HepG2 (cell line): Measurements from ENCODE around the gene TCF7L2. TPM values are rescaled to one million over a fixed set of nuclear protein-coding genes. Genes with fewer than 3 reads are reported as not detected.

Experiments
- ATAC-seq: fragments of 200-7000 bp; cut with Tn5 transposase; 3 replicates; pipeline ENCODE4 v1.9.1; 2020; ENCODE audit warnings: mild to moderate bottlenecking, moderate library complexity
- BruUV-seq: library from RNA; stranded (reverse); fragments of 400-500 nt; replicated peaks from 2 replicates; lab custom pipeline; 2021; lab: Mats Ljungman, UMichigan
- CTCF ChIA-PET: fragments of 300-600 bp; formaldehyde crosslinking; extraction: SDS; loops from one replicate; lab custom pipeline; 2021; ENCODE audit warnings: low total read pairs, inconsistent platforms, low intra/inter-chr PET ratio; lab: Yijun Ruan, JAX
- POLR2A ChIA-PET: fragments of 350-600 bp; sonication (Branson Sonifier 250); formaldehyde crosslinking; loops from one replicate; lab custom pipeline; 2020; ENCODE audit warnings: antibody characterized with exemption, inconsistent platforms; lab: Yijun Ruan, JAX
- DNase-seq: peaks from one replicate; pipeline ENCODE4 v3.0.0-alpha.2; 2015; ENCODE audit warnings: low spot score
- FAIRE-seq: peaks from 3 replicates; lab custom pipeline; 2011; peaks lifted over from hg19 to GRCh38; lab: Jason Lieb, UNC
- H2AFZ ChIP-seq: one replicate; pipeline ENCODE4 v1.6.1; 2011; ENCODE audit warnings: low read length, inconsistent platforms
- H3K27ac ChIP-seq: fragments of 300-600 bp; 3 replicates; pipeline ENCODE4 v1.8.0; 2011; ENCODE audit warnings: mixed run types, mild to moderate bottlenecking, mixed read lengths, low read length, inconsistent platforms; ENCODE audit not compliant: insufficient read depth; ENCODE audit errors: extremely low read length
- H3K27me3 ChIP-seq, 2 experiments: fragments of 200-600 bp in 1 of 2; 2 replicates in 1 of 2; 3 replicates in 1 of 2; pipeline versions ENCODE4 v1.6.0 to v1.8.0; 2011; ENCODE audit warnings: low read length in 2 of 2, mild to moderate bottlenecking in 2 of 2, moderate library complexity in 2 of 2, inconsistent platforms in 1 of 2; ENCODE audit not compliant: insufficient read depth in 2 of 2, control insufficient read depth in 1 of 2
- H3K36me3 ChIP-seq, 2 experiments: fragments of 200-600 bp in 1 of 2; replicated peaks in 1 of 2; 2 replicates in 1 of 2; 3 replicates in 1 of 2; pipeline versions ENCODE4 v1.5.1 to v1.8.0; 2011; ENCODE audit warnings: low read length in 2 of 2, inconsistent platforms in 1 of 2; ENCODE audit not compliant: insufficient read depth in 2 of 2, control insufficient read depth in 1 of 2
- H3K4me1 ChIP-seq: 2 replicates; pipeline ENCODE4 v1.5.1; 2012; ENCODE audit warnings: low read length, inconsistent platforms; ENCODE audit not compliant: insufficient read depth
- H3K4me2 ChIP-seq: 2 replicates; pipeline ENCODE4 v1.6.0; 2011; ENCODE audit warnings: low read depth, low read length, inconsistent platforms
- H3K4me3 ChIP-seq, 3 experiments: fragments of 200-600 bp in 1 of 3; sonication (generic), shearing (Covaris generic) in 1 of 3; replicated peaks in 1 of 3; 2 replicates each; pipeline ENCODE4 v1.5.1; 2011 to 2016; ENCODE audit warnings: low read length in 3 of 3, inconsistent platforms in 2 of 3, low read depth in 2 of 3, mild to moderate bottlenecking in 2 of 3, control low read depth in 1 of 3, mixed read lengths in 1 of 3; ENCODE audit not compliant: insufficient read depth in 1 of 3
- H3K79me2 ChIP-seq: one replicate; pipeline ENCODE4 v1.6.1; 2011; ENCODE audit warnings: low read length, inconsistent platforms; ENCODE audit not compliant: insufficient read depth
- H3K9ac ChIP-seq: 2 replicates; pipeline ENCODE4 v1.6.0; 2011; ENCODE audit warnings: mild to moderate bottlenecking, low read depth, low read length, inconsistent platforms; ENCODE audit not compliant: insufficient read depth
- H3K9me3 ChIP-seq: 2 replicates; pipeline ENCODE4 v1.5.1; 2012; ENCODE audit warnings: mild to moderate bottlenecking, low read length
- H4K20me1 ChIP-seq: 2 replicates; pipeline ENCODE4 v1.6.0; 2011; ENCODE audit warnings: inconsistent platforms, mild to moderate bottlenecking, low read length, moderate library complexity; ENCODE audit not compliant: insufficient read depth
- GTF2F1 ChIP-seq: fragments of 150-350 bp; IDR thresholded peaks from 2 replicates; pipeline ENCODE4 v1.6.1; 2014; ENCODE audit warnings: low read length
- NCOR1 ChIP-seq: fragments of 200-600 bp; sonication (generic); IDR thresholded peaks from 2 replicates; pipeline ENCODE4 v1.7.0; 2017; ENCODE audit warnings: antibody characterized with exemption, low read length, borderline replicate concordance
- PLSCR1 ChIP-seq: sonication (generic); formaldehyde crosslinking; IDR thresholded peaks from 2 replicates; pipeline ENCODE4 v1.5.0; 2020; ENCODE audit warnings: missing genetic modification reagents, mild to moderate bottlenecking, borderline replicate concordance
- ZNF224 ChIP-seq: sonication (generic); formaldehyde crosslinking; IDR thresholded peaks from 2 replicates; pipeline ENCODE4 v1.5.0; 2020; ENCODE audit warnings: mild to moderate bottlenecking, missing genetic modification reagents
- ZNF280D ChIP-seq: sonication (generic); formaldehyde crosslinking; IDR thresholded peaks from 2 replicates; pipeline ENCODE4 v1.5.1; 2020; ENCODE audit warnings: mild to moderate bottlenecking, missing genetic modification reagents
- ZNF646 ChIP-seq: sonication (generic); formaldehyde crosslinking; IDR thresholded peaks from 2 replicates; pipeline ENCODE4 v1.9.0; 2021; ENCODE audit warnings: mild to moderate bottlenecking, missing genetic modification reagents
- ZNF775 ChIP-seq: sonication (generic); formaldehyde crosslinking; IDR thresholded peaks from 2 replicates; pipeline ENCODE4 v1.4.0; 2020; ENCODE audit warnings: missing genetic modification reagents, mild to moderate bottlenecking, moderate library complexity, borderline replicate concordance
- ZNF879 ChIP-seq: sonication (generic); formaldehyde crosslinking; IDR thresholded peaks from 2 replicates; pipeline ENCODE4 v1.8.1; 2023; ENCODE audit warnings: missing genetic modification reagents
- WGBS: methylation state at CpG from one replicate; pipeline ENCODE4 v1.1.6; 2017; ENCODE audit warnings: low lambda C conversion rate; 5-methylcytosine and 5-hydroxymethylcytosine counted together
- in situ Hi-C: cut with HindIII; loops from 2 replicates; pipeline ENCODE4 v1.10.0; 2017; ENCODE audit warnings: low pct_unique_long_range_greater_than_20kb; ENCODE audit not compliant: extremely low pct_ligation_motif_present
- intact Hi-C: fragments of 100-400 bp; cut with micrococcal nuclease; formaldehyde crosslinking; loops from one replicate; pipeline ENCODE4 v1.10.0; 2022; ENCODE audit not compliant: unreplicated experiment
- polyA plus RNA-seq, 8 experiments: library from polyadenylated mRNA; depleted of rRNA in 3 of 8; stranded (reverse) in 7 of 8; unstranded in 1 of 8; fragments of >200 nt; fragmentation: Illumina TruSeq in 4 of 8; extraction: Trizol in 4 of 8; gene quantifications; 2 replicates each; pipeline versions ENCODE4 v1.2.1 to v1.2.3, GENCODE V29; 2011 to 2016; ENCODE audit warnings: low read depth in 4 of 8, missing spikeins in 1 of 8, mixed read lengths in 1 of 8; ENCODE audit not compliant: insufficient read depth in 1 of 8
- total RNA-seq, 5 experiments: library from RNA; depleted of rRNA; stranded (reverse); fragments of >200 nt; fragmentation: Illumina TruSeq; extraction: Trizol; gene quantifications; 2 replicates each; pipeline ENCODE4 v1.2.3, GENCODE V29; 2016; ENCODE audit warnings: low read depth in 1 of 5
- TF ChIP-seq, protein P1 (sequence below): sonication (generic); formaldehyde crosslinking; IDR thresholded peaks from 2 replicates; pipeline ENCODE4 v1.4.0; 2020; ENCODE audit warnings: missing genetic modification reagents

The TCF7L2 gene
- total and polyA plus RNA-seq, 2 of the 13 experiments (the other 11 are each of a cell fraction or from before 2014, with no cell fraction given), result 3.9 to 13.7 TPM

DNA sequence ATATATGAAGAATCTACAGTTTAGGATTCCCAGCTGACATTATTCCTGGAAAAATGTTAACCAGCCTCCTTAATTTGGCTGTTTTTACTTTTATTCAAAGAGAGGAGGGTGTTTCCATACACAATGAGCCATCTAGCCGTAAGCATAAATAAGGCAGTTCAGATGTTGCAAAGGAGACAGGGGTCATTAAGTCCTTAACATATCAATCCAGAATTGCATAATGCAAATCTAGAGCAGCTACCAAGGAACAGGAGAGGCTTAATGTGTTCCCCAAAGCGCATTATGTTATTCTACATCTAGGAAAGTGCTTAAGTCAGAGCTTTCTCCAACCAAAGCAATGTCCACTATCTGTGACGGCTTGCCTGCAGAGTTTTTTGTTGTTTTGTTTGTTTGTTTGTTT is 32.4 kb upstream of the TCF7L2 start:
- 93% methylated on average over 3 of the region's 3 CpGs for WGBS
- Histone ChIP-seq H3K27ac (no peak overlapping the region), H2AFZ (no peak overlapping the region), H3K27me3 (no peaks in the 10 kb centered on the region), H3K4me1 (peaks cover 41% of the 10 kb centered on the region), H3K9ac (no peak overlapping the region), H3K4me2 (no peak overlapping the region), H3K36me3 (no peaks in the 10 kb centered on the region), H3K79me2 (no peaks in the 10 kb centered on the region), H4K20me1 (no peaks in the 10 kb centered on the region), H3K9me3 (no peaks in the 10 kb centered on the region), H3K4me3 (no peak overlapping the region)
- intact Hi-C loops, result no loop called here
- no peak for DNase-seq
- BruUV-seq, result no TSS peak
- FAIRE-seq, result no peak
- ChIA-PET CTCF (no interaction called here), POLR2A (no interaction called here)
- no peak for ATAC-seq
- in situ Hi-C loops, result no loop called here
- TF ChIP-seq GTF2F1, result no peak
- no peak for TF ChIP-seq ZNF646 (CRISPR knock-in tag)
- no peak for TF ChIP-seq PLSCR1 (CRISPR knock-in tag)
- TF ChIP-seq, protein P1, sequence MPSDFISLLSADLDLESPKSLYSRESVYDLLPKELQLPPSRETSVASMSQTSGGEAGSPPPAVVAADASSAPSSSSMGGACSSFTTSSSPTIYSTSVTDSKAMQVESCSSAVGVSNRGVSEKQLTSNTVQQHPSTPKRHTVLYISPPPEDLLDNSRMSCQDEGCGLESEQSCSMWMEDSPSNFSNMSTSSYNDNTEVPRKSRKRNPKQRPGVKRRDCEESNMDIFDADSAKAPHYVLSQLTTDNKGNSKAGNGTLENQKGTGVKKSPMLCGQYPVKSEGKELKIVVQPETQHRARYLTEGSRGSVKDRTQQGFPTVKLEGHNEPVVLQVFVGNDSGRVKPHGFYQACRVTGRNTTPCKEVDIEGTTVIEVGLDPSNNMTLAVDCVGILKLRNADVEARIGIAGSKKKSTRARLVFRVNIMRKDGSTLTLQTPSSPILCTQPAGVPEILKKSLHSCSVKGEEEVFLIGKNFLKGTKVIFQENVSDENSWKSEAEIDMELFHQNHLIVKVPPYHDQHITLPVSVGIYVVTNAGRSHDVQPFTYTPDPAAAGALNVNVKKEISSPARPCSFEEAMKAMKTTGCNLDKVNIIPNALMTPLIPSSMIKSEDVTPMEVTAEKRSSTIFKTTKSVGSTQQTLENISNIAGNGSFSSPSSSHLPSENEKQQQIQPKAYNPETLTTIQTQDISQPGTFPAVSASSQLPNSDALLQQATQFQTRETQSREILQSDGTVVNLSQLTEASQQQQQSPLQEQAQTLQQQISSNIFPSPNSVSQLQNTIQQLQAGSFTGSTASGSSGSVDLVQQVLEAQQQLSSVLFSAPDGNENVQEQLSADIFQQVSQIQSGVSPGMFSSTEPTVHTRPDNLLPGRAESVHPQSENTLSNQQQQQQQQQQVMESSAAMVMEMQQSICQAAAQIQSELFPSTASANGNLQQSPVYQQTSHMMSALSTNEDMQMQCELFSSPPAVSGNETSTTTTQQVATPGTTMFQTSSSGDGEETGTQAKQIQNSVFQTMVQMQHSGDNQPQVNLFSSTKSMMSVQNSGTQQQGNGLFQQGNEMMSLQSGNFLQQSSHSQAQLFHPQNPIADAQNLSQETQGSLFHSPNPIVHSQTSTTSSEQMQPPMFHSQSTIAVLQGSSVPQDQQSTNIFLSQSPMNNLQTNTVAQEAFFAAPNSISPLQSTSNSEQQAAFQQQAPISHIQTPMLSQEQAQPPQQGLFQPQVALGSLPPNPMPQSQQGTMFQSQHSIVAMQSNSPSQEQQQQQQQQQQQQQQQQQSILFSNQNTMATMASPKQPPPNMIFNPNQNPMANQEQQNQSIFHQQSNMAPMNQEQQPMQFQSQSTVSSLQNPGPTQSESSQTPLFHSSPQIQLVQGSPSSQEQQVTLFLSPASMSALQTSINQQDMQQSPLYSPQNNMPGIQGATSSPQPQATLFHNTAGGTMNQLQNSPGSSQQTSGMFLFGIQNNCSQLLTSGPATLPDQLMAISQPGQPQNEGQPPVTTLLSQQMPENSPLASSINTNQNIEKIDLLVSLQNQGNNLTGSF (CRISPR knock-in tag), result no peak
- TF ChIP-seq NCOR1, result no peak
- no peak for TF ChIP-seq ZNF280D
- TF ChIP-seq ZNF224 (CRISPR knock-in tag), result no peak
- TF ChIP-seq ZNF775, result no peak
- no peak for TF ChIP-seq ZNF879 (CRISPR knock-in tag)
